ENCODE results near the gene PROC.

DNA sequence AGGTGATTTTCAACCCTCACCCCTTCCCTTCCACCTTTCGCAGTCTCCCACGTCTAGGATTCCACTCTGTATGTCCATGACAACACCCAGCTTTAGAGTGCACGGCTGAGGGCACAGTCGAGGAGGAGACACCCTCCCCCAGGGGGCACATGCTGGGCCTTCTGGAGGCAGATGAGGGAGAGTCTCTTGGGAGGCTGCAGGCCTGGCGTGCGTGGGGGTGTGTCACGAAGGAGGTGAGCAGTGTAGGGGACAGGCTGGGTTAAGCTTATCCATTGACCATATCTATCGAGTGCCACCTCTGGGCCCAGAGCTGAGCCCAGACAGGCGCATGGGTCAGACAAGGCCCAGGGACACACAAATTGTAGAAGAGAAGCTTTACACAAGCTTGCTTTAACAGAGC is 18.8 kb downstream of the PROC start:
- TF ChIP-seq EZH2phosphoT487 (conservative IDR thresholded peaks at IDR 0.05; ENCODE audit: low read length), result no peak
- TF ChIP-seq, protein P1, sequence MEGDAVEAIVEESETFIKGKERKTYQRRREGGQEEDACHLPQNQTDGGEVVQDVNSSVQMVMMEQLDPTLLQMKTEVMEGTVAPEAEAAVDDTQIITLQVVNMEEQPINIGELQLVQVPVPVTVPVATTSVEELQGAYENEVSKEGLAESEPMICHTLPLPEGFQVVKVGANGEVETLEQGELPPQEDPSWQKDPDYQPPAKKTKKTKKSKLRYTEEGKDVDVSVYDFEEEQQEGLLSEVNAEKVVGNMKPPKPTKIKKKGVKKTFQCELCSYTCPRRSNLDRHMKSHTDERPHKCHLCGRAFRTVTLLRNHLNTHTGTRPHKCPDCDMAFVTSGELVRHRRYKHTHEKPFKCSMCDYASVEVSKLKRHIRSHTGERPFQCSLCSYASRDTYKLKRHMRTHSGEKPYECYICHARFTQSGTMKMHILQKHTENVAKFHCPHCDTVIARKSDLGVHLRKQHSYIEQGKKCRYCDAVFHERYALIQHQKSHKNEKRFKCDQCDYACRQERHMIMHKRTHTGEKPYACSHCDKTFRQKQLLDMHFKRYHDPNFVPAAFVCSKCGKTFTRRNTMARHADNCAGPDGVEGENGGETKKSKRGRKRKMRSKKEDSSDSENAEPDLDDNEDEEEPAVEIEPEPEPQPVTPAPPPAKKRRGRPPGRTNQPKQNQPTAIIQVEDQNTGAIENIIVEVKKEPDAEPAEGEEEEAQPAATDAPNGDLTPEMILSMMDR (IDR thresholded peaks at IDR 0.05; ENCODE audit: insufficient read depth, low read length, poor library complexity, severe bottlenecking), result no peak

Data from SU-DHL-6 (cell line).